Central memory CD8-positive, alpha-beta T cell (primary cell): Measurements from ENCODE around the gene PRAMEF20.
"Not testable (repeated sequence)": the region's sequence is repeated elsewhere in the genome, so short reads cannot be mapped to it uniquely, and the experiment has no call there.

ENCODE experiments used
- ATAC-seq: fragments of 150-1000 bp; cut with Tn5 transposase; replicated peaks from 2 replicates; pipeline ENCODE4 v1.10.0; 2022; ENCODE audit warnings: mild to moderate bottlenecking, moderate FRiP score, moderate number of reproducible peaks; ENCODE audit not compliant: poor library complexity, severe bottlenecking; ENCODE audit errors: extremely low read depth
- DNase-seq, 2 donors: peaks; one replicate each; pipeline ENCODE4 v3.0.0; 2021; ENCODE audit warnings: low spot score in 2 of 2
- H3K27ac Mint-ChIP-seq: one replicate; pipeline ENCODE4 v1.8.0; 2022; ENCODE audit warnings: low read depth, mild to moderate bottlenecking, moderate library complexity, mixed read lengths
- H3K27me3 Mint-ChIP-seq: one replicate; pipeline ENCODE4 v1.8.0; 2022; ENCODE audit warnings: mixed read lengths
- H3K36me3 Mint-ChIP-seq: one replicate; pipeline ENCODE4 v1.8.0; 2022; ENCODE audit warnings: mild to moderate bottlenecking, moderate library complexity, mixed read lengths; ENCODE audit not compliant: insufficient read depth
- H3K4me1 Mint-ChIP-seq: one replicate; pipeline ENCODE4 v1.8.0; 2022; ENCODE audit warnings: mixed read lengths
- H3K4me3 Mint-ChIP-seq: one replicate; pipeline ENCODE4 v1.8.0; 2022; ENCODE audit warnings: mild to moderate bottlenecking, moderate library complexity, mixed read lengths
- H3K9me3 Mint-ChIP-seq: one replicate; pipeline ENCODE4 v1.8.0; 2022; ENCODE audit warnings: mixed read lengths

Gene PRAMEF20

DNA sequence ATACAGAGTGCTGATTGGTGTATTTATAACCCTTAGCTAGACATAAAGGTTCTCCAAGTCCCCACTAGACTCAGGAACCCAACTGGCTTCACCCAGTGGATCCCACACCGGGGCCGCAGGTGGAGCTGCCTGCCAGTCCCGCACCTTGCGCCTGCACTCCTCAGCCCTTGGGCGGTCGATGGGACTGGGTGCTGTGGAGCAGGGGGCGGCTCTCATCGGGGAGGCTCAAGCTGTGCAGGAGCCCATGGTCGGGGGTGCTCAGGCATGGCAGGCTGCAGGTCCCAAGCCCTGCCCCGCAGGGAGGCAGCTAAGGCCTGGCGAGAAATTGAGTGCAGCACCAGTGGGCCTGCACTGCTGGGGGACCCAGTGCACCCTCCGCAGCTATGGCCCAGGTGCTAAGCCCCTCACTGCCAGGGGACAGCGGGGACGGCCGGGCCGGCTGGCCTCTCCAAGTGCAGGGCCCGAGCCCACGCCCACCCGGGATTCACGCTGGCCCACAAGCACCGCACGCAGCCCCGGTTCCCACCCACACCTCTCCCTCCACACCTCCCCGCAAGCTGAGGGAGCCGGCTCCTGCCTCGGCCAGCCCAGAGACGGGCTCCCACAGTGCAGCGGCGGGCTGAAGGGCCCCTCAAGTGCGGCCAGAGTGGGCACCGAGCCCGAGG, 23.6 kb downstream of the PRAMEF20 start:
- not testable (repeated sequence) for ATAC-seq, H3K4me1 Mint-ChIP-seq

DNA sequence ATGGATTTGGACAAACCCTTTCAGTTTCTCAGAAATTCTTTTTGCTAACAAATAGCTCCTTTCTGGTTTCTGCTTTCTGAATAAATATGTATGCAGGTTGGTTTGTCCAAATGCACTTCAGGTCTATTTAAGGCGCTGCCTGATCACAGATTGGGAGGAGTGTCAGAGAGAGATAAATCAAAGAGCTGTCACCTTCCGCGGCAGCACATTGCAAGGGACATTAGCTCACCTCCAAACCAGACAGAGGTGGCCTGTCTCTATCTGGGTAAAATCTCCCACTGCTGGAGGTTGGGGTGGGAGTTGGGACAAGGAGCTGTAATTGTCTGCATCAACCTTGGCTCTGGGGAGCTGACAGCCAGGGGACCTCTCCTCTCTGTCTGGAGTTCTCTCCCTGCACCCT, 25.2 kb downstream of the PRAMEF20 start:
- no peak overlapping the region for H3K27ac Mint-ChIP-seq
- H3K4me1 Mint-ChIP-seq: no peaks in the 10 kb centered on the region
- DNase-seq (no peak), ATAC-seq (no peak)
- H3K4me3 Mint-ChIP-seq: no peak overlapping the region
- no peaks in the 10 kb centered on the region for H3K36me3 Mint-ChIP-seq
- H3K9me3 Mint-ChIP-seq: no peaks in the 10 kb centered on the region
- H3K27me3 Mint-ChIP-seq: peaks cover 19% of the 10 kb centered on the region

More for the DNA sequence above, 23.6 kb downstream of the PRAMEF20 start:
- H3K27me3 Mint-ChIP-seq: peaks cover 19% of the 10 kb centered on the region
- not testable (repeated sequence) for H3K27ac Mint-ChIP-seq, H3K36me3 Mint-ChIP-seq, H3K9me3 Mint-ChIP-seq, DNase-seq, H3K4me3 Mint-ChIP-seq

DNA sequence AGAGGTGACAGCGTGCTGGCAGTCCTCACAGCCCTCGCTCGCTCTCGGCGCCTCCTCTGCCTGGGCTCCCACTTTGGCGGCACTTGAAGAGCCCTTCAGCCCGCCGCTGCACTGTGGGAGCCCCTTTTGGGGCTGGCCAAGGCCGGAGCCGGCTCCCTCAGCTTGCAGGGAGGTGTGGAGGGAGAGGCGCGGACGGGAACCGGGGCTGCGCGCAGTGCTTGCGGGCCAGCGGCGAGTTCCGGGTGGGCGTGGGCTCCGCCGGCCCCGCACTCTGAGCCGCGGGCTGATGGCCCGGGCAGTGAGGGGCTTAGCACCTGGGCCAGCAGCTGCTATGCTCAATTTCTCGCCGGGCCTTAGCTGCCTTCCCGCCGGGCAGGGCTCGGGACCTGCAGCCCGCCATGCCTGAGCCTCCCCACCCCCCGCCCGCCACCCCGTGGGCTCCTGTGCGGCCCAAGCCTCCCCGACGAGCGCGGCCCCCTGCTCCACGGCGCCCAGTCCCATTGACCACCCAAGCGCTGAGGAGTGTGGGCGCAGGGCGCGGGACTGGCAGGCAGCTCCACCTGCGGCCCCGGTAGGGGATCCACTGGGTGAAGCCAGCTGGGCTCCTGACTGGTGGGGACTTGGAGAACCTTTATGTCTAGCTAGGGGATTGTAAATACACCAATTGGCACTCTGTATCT, 29.0 kb downstream of the PRAMEF20 start:
- not testable (repeated sequence) for DNase-seq, ATAC-seq, H3K4me1 Mint-ChIP-seq, H3K36me3 Mint-ChIP-seq, H3K27ac Mint-ChIP-seq, H3K9me3 Mint-ChIP-seq, H3K4me3 Mint-ChIP-seq
- H3K27me3 Mint-ChIP-seq: peaks cover 19% of the 10 kb centered on the region

DNA sequence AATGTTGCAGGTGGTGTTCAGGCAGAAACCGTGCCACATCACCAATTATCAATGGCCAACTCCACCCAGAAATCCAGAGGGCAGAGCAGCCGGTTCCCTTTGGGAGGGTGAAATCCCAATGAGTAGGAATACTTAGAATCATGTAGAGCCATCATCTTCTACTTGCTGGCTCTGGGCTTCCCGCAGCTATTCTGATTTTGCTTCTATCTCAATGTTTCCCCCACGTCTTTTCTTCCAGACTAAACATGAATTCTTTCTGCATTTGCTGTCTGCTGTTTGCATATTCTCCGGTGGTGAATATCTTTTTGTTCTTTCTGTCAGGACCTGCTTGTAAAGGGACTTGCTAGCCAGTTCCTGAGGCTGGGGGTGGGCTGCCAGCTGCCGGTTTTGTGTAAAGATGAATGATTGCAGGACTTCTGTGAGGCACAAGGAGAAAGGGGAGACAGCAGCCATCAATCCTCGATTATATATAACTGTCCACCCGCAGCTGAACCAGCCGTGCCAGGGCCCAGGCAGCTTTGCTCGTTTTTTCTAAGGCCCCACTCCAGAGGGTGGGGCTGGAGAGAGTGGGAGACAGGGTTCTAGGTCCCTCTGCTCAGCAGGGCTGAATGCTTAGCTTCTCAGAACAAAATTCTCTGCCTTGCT, 33.2 kb downstream of the PRAMEF20 start:
- Mint-ChIP-seq H3K36me3 (no peaks in the 10 kb centered on the region), H3K4me1 (no peaks in the 10 kb centered on the region), H3K4me3 (no peak overlapping the region), H3K9me3 (no peaks in the 10 kb centered on the region), H3K27me3 (peaks cover 16% of the 10 kb centered on the region), H3K27ac (no peak overlapping the region)
- ATAC-seq: no peak
- no peak for DNase-seq

DNA sequence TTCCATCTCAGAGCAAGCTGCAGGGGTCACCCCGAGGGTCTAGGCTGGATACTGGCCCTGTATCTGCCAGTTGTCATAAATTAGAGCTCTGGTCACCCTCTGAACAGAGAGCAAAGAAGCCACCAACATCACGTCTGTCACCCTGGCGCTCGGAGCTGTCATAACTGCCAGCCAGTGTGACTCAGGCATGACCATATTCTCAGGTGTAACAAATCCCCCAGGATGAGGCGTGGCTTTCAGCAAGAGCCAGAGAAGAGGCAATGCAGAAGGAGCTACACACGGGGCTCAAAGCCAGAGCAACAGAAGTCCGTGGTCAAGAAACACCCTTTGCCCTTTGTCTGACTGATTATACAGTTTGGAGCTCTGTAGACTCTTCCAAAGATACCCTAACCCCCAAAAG, 40.0 kb downstream of the PRAMEF20 start:
- no peak for ATAC-seq
- Mint-ChIP-seq H3K9me3 (no peaks in the 10 kb centered on the region), H3K27ac (no peak overlapping the region), H3K4me3 (no peak overlapping the region), H3K36me3 (no peaks in the 10 kb centered on the region), H3K27me3 (peaks cover 18% of the 10 kb centered on the region), H3K4me1 (no peaks in the 10 kb centered on the region)
- no peak for DNase-seq

DNA sequence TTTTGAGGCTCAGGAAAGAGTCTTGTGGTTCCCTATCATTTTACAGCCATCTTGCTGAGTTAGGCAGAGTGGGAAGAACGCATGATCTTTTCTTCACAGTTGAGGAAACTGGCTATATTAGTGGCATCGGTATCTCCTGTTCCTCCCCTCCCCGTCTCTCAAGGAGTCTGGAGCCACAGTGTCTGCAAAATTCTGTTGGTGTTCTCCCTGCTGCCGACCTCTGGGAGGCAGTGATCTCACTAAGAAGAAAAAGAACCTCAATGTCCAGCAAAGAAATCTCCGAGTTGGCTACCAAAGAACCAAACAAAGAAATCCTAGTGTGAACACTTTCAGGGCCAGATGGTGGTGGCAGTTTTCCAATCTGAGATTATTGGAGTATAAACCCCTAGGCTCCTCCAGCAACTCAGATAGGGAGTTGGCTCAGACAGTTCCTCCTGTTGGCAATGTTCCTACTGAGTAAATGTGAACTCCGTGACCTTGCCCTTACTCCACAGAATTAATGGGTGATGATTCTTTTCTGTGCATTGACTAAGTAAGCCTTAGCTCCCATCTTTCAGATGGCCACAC, 41.2 kb downstream of the PRAMEF20 start:
- H3K4me1 Mint-ChIP-seq: no peaks in the 10 kb centered on the region
- ATAC-seq: no peak
- no peak for DNase-seq
- H3K4me3 Mint-ChIP-seq: no peak overlapping the region
- peaks cover 15% of the 10 kb centered on the region for H3K27me3 Mint-ChIP-seq
- no peaks in the 10 kb centered on the region for H3K36me3 Mint-ChIP-seq
- H3K9me3 Mint-ChIP-seq: no peaks in the 10 kb centered on the region
- H3K27ac Mint-ChIP-seq: no peak overlapping the region

DNA sequence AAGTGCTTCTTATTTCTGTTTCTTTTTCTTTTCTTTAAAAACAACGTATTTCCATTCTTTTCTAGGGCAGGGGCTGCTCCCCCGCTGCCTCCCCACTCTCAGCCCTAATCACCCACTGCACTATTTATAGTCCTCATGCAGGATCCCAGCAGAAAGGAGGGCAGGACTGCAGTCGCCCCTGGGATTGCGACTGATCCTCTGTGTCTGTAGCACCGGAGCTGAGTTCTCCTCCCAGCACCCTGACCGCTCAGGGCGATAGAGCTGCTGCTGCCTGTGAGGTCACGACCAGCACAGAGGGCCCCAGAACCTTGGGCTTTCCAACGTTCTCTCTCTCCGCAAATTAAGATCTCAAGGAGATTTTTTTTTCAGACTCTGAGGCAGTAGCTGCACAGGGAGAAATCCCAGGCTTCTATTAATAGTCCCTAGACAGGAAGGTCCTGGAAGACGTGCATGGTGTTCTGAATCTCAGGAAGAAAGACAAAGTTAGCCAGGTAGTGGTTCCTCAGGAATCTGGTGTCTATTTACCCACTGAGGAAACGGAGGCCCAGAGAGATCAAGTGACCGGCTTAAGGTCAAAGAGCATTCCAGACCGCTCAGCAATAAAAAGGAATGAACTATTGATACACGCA, 46.8 kb downstream of the PRAMEF20 start:
- H3K4me3 Mint-ChIP-seq: no peak overlapping the region
- no peak overlapping the region for H3K27ac Mint-ChIP-seq
- no peaks in the 10 kb centered on the region for H3K4me1 Mint-ChIP-seq
- H3K27me3 Mint-ChIP-seq: peaks cover 47% of the 10 kb centered on the region
- no peaks in the 10 kb centered on the region for H3K36me3 Mint-ChIP-seq
- H3K9me3 Mint-ChIP-seq: no peaks in the 10 kb centered on the region
- DNase-seq (no peak), ATAC-seq (no peak)

DNA sequence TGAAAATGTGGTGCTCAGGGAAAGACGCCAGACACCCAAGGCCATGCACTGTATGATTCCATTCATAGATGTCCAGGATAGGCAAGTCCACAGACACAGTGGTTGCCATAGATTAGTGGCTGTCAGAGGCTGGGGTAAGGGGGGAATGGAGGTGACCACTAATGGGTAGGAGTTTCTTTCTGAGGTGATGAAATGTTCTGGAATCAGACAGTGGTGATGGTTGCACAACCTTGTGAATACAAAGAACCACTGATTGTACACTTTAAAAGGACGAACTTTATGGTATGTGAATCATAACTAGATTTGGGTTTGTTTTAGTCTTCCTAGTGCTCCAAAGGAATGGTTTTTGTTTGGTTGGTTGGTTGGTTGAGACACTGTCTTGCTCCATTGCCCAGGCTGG, 51.7 kb downstream of the PRAMEF20 start:
- Mint-ChIP-seq H3K4me3 (no peak overlapping the region), H3K9me3 (no peaks in the 10 kb centered on the region), H3K27ac (no peak overlapping the region), H3K4me1 (no peaks in the 10 kb centered on the region), H3K36me3 (no peaks in the 10 kb centered on the region), H3K27me3 (peaks cover 42% of the 10 kb centered on the region)
- ATAC-seq: no peak
- no peak for DNase-seq

DNA sequence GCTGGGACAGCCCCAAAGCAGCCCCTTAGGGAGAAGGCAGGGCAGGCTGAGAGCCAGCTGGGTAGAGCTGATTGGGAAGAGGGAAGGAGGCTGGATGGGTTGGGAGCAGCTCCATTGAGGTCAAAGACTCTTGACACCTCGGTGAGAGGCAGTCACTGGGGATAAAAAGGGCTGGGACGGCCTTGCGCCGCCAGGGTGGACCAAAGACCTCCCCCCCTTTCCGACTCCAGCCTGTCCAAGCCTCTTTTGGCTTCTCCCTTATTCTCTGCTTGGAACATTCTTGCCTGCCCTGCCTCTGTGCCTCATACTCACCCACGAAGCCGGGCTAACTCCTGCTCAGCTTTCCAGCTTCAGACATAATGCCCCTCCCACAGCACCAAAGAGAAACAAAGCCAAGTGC, 52.4 kb downstream of the PRAMEF20 start:
- no peaks in the 10 kb centered on the region for H3K4me1 Mint-ChIP-seq
- H3K9me3 Mint-ChIP-seq: no peaks in the 10 kb centered on the region
- DNase-seq: no peak
- H3K27me3 Mint-ChIP-seq: peaks cover 43% of the 10 kb centered on the region
- H3K27ac Mint-ChIP-seq: no peak overlapping the region
- no peak for ATAC-seq
- H3K4me3 Mint-ChIP-seq: no peak overlapping the region
- H3K36me3 Mint-ChIP-seq: no peaks in the 10 kb centered on the region

DNA sequence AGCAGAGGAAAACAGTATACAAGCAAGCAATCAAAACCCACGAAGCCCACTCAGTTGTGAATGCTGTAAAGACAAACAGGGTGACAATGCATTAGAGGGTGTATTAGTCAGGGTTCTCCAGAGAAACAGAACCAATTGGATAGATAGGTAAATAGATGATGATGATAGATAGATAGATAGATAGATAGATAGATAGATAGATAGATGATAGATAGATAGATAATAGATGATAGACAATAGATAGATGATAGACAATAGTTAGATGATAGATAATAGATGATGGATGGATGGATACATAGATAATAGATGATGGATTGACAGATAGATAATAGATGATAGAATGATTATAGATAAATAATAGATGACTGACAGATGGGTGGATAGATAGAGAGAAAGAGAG, 55.3 kb downstream of the PRAMEF20 start:
- H3K27ac Mint-ChIP-seq: no peak overlapping the region
- H3K27me3 Mint-ChIP-seq: peaks cover 24% of the 10 kb centered on the region
- no peaks in the 10 kb centered on the region for H3K4me1 Mint-ChIP-seq
- H3K9me3 Mint-ChIP-seq: no peaks in the 10 kb centered on the region
- DNase-seq (no peak), ATAC-seq (no peak)
- no peaks in the 10 kb centered on the region for H3K36me3 Mint-ChIP-seq
- no peak overlapping the region for H3K4me3 Mint-ChIP-seq

DNA sequence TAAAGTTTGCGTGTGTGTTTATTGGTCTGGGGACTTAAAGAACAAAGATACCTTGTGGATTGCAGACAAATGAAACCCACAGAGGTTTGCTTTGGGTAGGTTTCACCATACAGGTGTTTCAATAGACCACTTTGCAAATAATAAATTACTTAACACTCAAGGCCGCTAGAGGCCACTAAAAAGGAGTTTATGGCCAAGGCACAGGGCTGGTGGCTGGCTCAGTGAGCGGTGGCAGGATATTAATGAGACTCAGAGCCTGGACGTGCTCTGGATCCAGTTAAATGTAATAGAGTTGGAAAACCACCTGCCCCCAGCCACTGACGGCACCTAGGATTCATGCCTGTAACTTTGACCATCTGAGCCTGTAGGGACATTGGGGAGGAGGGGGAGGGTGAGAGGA, 59.1 kb downstream of the PRAMEF20 start:
- ATAC-seq (no peak), DNase-seq (no peak)
- no peaks in the 10 kb centered on the region for H3K4me1 Mint-ChIP-seq
- no peak overlapping the region for H3K27ac Mint-ChIP-seq
- H3K9me3 Mint-ChIP-seq: no peaks in the 10 kb centered on the region
- H3K27me3 Mint-ChIP-seq: peaks cover 39% of the 10 kb centered on the region
- no peak overlapping the region for H3K4me3 Mint-ChIP-seq
- H3K36me3 Mint-ChIP-seq: no peaks in the 10 kb centered on the region
